Colonic mucosa (tissue), 4 donors: ENCODE measurements around the gene RPH3AL. TPM values are rescaled to one million over a fixed set of nuclear protein-coding genes. Genes with fewer than 3 reads are reported as not detected.
"Not testable (repeated sequence)": the region's sequence is repeated elsewhere in the genome, so short reads cannot be mapped to it uniquely, and the experiment has no call there.

Experiments
- DNase-seq: peaks from one replicate; pipeline ENCODE4 v3.0.0-alpha.2; 2020
- H3K27ac ChIP-seq: fragments of 200-600 bp; one replicate; pipeline ENCODE4 v1.8.0; 2021
- H3K27me3 ChIP-seq: fragments of 200-600 bp; one replicate; pipeline ENCODE4 v1.8.0; 2021
- H3K36me3 ChIP-seq: fragments of 200-600 bp; one replicate; pipeline ENCODE4 v1.8.0; 2021
- H3K4me1 ChIP-seq: fragments of 200-600 bp; one replicate; pipeline ENCODE4 v1.8.0; 2021; ENCODE audit warnings: mild to moderate bottlenecking
- H3K4me3 ChIP-seq: fragments of 200-600 bp; one replicate; pipeline ENCODE4 v1.8.0; 2021
- H3K9ac ChIP-seq, 2 donors: one replicate each; pipeline ENCODE4 v1.7.0; 2013; ENCODE audit warnings: control low read depth in 2 of 2, low read depth in 2 of 2, low read length in 2 of 2
- H3K9me3 ChIP-seq: fragments of 200-600 bp; one replicate; pipeline ENCODE4 v1.8.0; 2021
- intact Hi-C: fragments of 100-400 bp; cut with DNase I; formaldehyde crosslinking; loops from one replicate; pipeline ENCODE4 v1.14.1; 2022
- total RNA-seq, 2 donors: library from RNA; stranded (reverse); fragmentation: NEBNext Ultra II Directional in 1 of 2; extraction: Animal tissue kit (Norgen Biotek cat#: 25700) in 1 of 2; gene quantifications; one replicate each; pipeline ENCODE4 v1.2.1, GENCODE V29; 2021
- TF ChIP-seq, protein P1 (sequence below): fragments of 200-600 bp; IDR thresholded peaks from one replicate; pipeline ENCODE4 v1.8.0; 2022; ENCODE audit warnings: antibody characterized with exemption, mild to moderate bottlenecking
- donor health status: healthy.
- donor health status: DM: no; HTN: no; CAD: no.
- donor health status: DM: no; HTN: no; CAD: no.

RPH3AL gene
- total RNA-seq, 2 donors from 2014 or later, result 14.9 to 34.2 TPM

DNA sequence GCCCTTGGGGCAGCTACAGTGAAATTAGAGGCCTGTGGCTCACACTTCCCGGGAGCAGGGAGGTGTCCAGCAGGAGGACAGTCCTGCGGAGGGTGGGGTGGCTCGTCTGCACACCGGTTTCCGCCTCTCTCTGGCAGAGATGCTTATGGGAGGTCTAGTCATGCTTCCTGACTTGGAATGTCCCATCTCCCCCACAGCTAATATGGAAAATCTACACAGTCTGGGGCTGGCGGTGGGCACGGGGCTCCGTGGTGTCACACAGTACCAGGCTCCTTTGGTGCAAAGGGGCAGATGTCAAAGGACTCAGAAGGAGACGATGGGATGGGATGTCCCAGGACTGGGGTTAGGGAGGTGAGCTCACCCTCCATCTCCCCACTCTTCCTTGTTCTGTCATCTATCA is 127.1 kb downstream of the RPH3AL start:
- Histone ChIP-seq H3K9ac (no peak overlapping the region), H3K4me3 (no peak overlapping the region), H3K4me1 (no peaks in the 10 kb centered on the region), H3K9me3 (no peaks in the 10 kb centered on the region), H3K27ac (no peak overlapping the region), H3K36me3 (no peaks in the 10 kb centered on the region), H3K27me3 (no peaks in the 10 kb centered on the region)
- intact Hi-C loops, result no loop called here
- no peak for DNase-seq
- TF ChIP-seq, protein P1, sequence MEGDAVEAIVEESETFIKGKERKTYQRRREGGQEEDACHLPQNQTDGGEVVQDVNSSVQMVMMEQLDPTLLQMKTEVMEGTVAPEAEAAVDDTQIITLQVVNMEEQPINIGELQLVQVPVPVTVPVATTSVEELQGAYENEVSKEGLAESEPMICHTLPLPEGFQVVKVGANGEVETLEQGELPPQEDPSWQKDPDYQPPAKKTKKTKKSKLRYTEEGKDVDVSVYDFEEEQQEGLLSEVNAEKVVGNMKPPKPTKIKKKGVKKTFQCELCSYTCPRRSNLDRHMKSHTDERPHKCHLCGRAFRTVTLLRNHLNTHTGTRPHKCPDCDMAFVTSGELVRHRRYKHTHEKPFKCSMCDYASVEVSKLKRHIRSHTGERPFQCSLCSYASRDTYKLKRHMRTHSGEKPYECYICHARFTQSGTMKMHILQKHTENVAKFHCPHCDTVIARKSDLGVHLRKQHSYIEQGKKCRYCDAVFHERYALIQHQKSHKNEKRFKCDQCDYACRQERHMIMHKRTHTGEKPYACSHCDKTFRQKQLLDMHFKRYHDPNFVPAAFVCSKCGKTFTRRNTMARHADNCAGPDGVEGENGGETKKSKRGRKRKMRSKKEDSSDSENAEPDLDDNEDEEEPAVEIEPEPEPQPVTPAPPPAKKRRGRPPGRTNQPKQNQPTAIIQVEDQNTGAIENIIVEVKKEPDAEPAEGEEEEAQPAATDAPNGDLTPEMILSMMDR, result no peak

DNA sequence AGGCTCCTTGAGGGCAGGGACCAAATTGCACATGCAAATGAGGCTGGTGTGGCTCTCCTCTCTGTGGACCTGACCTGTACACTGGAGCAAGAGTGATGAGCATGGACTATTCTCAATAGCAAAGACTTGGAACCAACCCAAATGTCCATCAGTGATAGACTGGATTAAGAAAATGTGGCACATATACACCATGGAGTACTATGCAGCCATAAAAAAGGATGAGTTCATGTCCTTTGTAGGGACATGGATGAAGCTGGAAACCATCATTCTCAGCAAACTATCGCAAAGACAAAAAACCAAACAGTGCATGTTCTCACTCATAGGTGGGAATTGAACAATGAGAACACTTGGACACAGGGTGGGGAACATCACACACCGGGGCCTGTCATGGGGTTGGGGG is 128.0 kb downstream of the RPH3AL start:
- H3K9ac ChIP-seq, H3K4me3 ChIP-seq, H3K9me3 ChIP-seq, H3K36me3 ChIP-seq, intact Hi-C loops, DNase-seq, H3K4me1 ChIP-seq, H3K27ac ChIP-seq, H3K27me3 ChIP-seq: not testable (repeated sequence)

DNA sequence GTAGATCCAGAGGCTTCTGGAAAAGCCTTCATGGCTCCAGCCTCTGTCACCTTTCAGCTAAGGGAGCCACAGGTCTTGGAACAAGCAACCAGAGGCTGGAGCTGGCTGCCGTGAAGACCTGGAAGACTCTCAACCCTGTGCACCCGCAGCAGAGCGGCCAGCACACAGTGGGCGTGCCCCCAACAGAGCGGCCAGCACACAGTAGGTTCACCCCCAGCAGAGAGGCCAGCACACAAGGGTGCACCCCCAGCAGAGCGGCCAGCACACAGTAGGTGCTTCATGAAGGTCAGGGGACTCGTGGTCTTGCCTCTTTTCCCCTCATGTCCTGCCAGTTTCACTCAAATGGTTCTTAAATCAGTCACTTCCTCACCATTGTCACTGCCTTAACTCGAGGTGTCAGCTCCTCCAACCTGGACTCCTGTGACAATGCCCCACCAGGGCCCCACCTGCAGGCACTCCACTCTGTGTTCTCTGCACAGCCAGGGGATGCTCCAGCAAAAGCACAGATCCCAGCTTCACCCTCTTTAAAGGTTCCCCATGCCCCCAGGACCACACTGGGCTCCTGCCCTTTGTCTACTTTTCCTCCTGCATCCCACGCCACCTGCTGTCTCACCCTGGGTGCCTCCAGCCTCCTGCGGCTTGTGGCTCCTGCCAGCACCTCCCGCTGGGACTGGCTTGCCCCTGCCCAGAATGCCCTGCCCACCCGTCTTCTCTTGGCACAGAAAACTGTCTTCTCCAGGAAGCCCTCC is 128.7 kb downstream of the RPH3AL start:
- Histone ChIP-seq H3K9ac (no peak overlapping the region), H3K4me1 (no peaks in the 10 kb centered on the region), H3K27ac (no peak overlapping the region), H3K4me3 (no peak overlapping the region), H3K36me3 (no peaks in the 10 kb centered on the region), H3K9me3 (no peaks in the 10 kb centered on the region), H3K27me3 (no peaks in the 10 kb centered on the region)
- TF ChIP-seq, protein P1, result no peak
- DNase-seq, result no peak
- intact Hi-C loops, result no loop called here

DNA sequence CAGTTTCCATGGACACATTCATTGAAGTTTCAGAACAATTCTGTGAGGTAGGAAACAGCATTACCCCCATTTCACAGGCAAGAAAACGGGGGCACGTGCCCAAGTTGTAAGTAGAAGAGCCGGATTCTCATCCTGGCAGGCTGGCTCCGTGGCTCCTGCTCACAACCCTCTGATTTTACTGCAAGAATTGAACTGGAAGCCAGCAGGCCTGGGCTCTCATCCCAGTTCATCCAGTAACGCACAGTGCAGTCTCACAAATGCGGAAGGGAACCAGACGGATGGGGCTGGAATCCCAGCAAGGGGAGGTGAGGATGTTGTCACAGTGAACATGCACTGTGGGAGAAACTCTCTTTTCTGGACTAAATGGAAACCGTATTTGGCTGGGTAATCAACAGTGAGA is 130.4 kb downstream of the RPH3AL start:
- no peak for DNase-seq
- TF ChIP-seq, protein P1, result no peak

DNA sequence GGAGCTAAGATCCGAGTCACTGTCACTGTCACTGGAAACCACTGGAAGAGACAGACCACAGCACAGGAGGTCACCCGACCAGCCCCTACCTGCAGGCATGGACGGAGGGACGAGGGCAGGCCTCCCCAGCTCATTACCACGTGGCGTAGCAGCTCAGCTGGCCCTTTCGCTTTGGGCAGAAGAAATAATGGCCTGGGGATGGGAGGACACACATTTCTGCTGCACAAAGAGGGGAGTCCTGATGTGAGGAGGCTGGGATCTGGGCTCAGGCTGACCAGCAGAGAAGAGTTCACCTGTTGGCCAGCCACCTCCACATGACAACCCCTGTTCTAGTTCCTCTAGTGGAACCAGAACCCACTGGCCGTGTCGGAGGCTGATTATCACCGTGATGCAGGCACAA is 132.9 kb downstream of the RPH3AL start:
- Histone ChIP-seq H3K27ac (no peak overlapping the region), H3K9ac (no peak overlapping the region), H3K4me1 (no peaks in the 10 kb centered on the region), H3K36me3 (no peaks in the 10 kb centered on the region), H3K9me3 (no peaks in the 10 kb centered on the region), H3K27me3 (no peaks in the 10 kb centered on the region), H3K4me3 (no peak overlapping the region)
- DNase-seq, result no peak
- TF ChIP-seq, protein P1, result no peak
- intact Hi-C loops, result no loop called here

More for the DNA sequence above, 130.4 kb downstream of the RPH3AL start:
- H3K27ac ChIP-seq, result no peak overlapping the region
- H3K9me3 ChIP-seq, result no peaks in the 10 kb centered on the region
- no peaks in the 10 kb centered on the region for H3K4me1 ChIP-seq
- no peaks in the 10 kb centered on the region for H3K27me3 ChIP-seq
- intact Hi-C loops, result no loop called here
- H3K9ac ChIP-seq, result no peak overlapping the region
- H3K4me3 ChIP-seq, result no peak overlapping the region
- H3K36me3 ChIP-seq, result no peaks in the 10 kb centered on the region

DNA sequence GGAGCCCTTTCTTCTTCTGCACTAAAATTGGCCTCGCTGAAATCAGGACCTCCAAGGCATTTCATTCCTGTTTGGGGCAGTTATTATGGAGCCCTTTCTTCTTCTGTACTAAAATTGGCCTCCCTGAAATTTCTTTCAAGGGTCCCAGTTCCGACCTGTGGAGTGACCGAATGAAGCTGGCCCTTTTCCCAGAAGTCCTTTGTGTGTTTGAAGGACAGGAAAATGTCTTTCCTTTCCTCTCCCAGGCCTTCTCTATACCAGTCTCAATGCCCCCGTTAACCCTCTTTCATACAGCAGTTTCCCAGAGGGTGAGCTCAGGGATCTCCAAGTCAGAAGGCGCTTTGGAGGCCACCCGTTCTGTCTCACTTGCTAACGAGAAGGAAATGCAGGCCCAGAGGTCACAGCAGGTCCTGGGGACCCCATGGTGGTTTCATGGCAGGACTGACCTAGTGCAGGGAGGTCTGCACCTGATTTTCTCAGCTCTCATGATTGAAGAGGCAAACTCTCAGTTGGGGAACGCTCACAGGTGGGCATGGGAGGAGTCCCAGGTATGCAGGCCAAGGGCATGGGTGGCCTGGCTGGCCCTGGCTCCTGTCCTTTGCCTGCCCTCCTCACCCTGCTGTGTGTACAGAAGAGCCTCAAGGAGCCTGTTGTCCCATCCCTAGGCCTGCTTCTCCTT is 134.0 kb downstream of the RPH3AL start:
- intact Hi-C loops, result no loop called here
- no peak overlapping the region for H3K4me3 ChIP-seq
- H3K9ac ChIP-seq, result no peak overlapping the region
- TF ChIP-seq, protein P1, result no peak
- H3K27me3 ChIP-seq, result no peaks in the 10 kb centered on the region
- H3K4me1 ChIP-seq, result no peaks in the 10 kb centered on the region
- no peaks in the 10 kb centered on the region for H3K36me3 ChIP-seq
- no peaks in the 10 kb centered on the region for H3K9me3 ChIP-seq
- no peak overlapping the region for H3K27ac ChIP-seq
- no peak for DNase-seq
